DMS114 treated with DMSO at 0.1 percent for 48 hours (cell line): Measurements from ENCODE around the gene ECT2L.

Source experiments
- DNase-seq: peaks from one replicate; lab custom pipeline; 2025; ENCODE audit not compliant: unreplicated experiment; lab: John Stamatoyannopoulos, UW

ECT2L gene

GRCh38 chr6:138803331-138803730, 7.4 kb downstream of the ECT2L start:
- no peak for DNase-seq

- DNase-seq: no peak
These were observed 8.0 kb downstream of the ECT2L start for GRCh38 chr6:138803861-138804260.

GRCh38 chr6:138805016-138805765, 9.3 kb downstream of the ECT2L start:
- DNase-seq: no peak

GRCh38 chr6:138806889-138807288, 11.0 kb downstream of the ECT2L start:
- no peak for DNase-seq

GRCh38 chr6:138809677-138810076, 13.8 kb downstream of the ECT2L start:
- no peak for DNase-seq

GRCh38 chr6:138811866-138812265, 16.0 kb downstream of the ECT2L start:
- no peak for DNase-seq

GRCh38 chr6:138814179-138814834, 18.4 kb downstream of the ECT2L start:
- no peak for DNase-seq

GRCh38 chr6:138815221-138815620, 19.3 kb downstream of the ECT2L start:
- no peak for DNase-seq

GRCh38 chr6:138815797-138816528, 20.1 kb downstream of the ECT2L start:
- peak; percentile 42 for DNase-seq

GRCh38 chr6:138817799-138818198, 21.9 kb downstream of the ECT2L start:
- DNase-seq: no peak

- DNase-seq: no peak
These were observed 22.8 kb downstream of the ECT2L start for GRCh38 chr6:138818496-138819194.

- DNase-seq: no peak
These were observed 25.6 kb downstream of the ECT2L start for GRCh38 chr6:138821519-138821918.

- no peak for DNase-seq
These were observed 28.7 kb downstream of the ECT2L start for GRCh38 chr6:138824482-138825144.

GRCh38 chr6:138830248-138830647, 34.4 kb downstream of the ECT2L start:
- DNase-seq: no peak

GRCh38 chr6:138832182-138832581, 36.3 kb downstream of the ECT2L start:
- DNase-seq: no peak

- no peak for DNase-seq
These were observed 38.1 kb downstream of the ECT2L start for GRCh38 chr6:138833816-138834539.

- DNase-seq: no peak
These were observed 41.4 kb downstream of the ECT2L start for GRCh38 chr6:138837246-138837645.

GRCh38 chr6:138844192-138844591, 48.3 kb downstream of the ECT2L start:
- DNase-seq: no peak

GRCh38 chr6:138847884-138848283, 52.0 kb downstream of the ECT2L start:
- no peak for DNase-seq

- no peak for DNase-seq
These were observed 52.6 kb downstream of the ECT2L start for GRCh38 chr6:138848461-138848860.
